GM12801 (cell line): Measurements from ENCODE around the gene LAMC3.

ENCODE experiments used
- TF ChIP-seq, protein P1 (sequence below): IDR thresholded peaks from one replicate; pipeline ENCODE4 v1.5.1; 2011; ENCODE audit warnings: control low read depth; ENCODE audit not compliant: insufficient read length; ENCODE audit errors: extremely low read depth

LAMC3 gene

DNA sequence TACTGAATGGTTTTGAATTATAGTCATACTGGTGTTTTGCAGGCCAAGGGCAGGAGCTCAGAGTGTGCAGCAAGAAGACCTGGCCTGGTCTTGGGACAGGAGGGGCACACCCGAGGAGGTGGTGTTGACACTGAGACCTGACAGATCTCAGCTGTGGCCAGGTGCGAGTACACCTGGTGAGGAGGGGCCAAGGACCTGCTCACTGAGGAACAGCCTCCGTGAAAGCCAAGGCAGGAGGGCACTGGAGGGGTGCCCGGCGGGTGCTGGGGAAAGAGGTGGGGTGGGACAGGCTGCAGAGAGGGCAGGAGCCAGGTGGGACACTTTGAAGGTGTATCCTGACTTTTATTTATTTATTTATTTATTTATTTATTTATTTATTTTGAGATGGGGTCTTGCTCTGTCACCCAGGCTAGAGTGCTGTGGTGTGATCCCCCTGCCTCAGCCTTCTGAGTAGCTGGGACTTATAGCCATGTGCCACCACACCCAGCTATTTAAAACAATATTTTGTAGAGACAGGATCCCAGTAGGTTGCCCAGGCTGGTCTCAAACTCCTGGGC is 23.3 kb upstream of the LAMC3 start:
- TF ChIP-seq, protein P1, sequence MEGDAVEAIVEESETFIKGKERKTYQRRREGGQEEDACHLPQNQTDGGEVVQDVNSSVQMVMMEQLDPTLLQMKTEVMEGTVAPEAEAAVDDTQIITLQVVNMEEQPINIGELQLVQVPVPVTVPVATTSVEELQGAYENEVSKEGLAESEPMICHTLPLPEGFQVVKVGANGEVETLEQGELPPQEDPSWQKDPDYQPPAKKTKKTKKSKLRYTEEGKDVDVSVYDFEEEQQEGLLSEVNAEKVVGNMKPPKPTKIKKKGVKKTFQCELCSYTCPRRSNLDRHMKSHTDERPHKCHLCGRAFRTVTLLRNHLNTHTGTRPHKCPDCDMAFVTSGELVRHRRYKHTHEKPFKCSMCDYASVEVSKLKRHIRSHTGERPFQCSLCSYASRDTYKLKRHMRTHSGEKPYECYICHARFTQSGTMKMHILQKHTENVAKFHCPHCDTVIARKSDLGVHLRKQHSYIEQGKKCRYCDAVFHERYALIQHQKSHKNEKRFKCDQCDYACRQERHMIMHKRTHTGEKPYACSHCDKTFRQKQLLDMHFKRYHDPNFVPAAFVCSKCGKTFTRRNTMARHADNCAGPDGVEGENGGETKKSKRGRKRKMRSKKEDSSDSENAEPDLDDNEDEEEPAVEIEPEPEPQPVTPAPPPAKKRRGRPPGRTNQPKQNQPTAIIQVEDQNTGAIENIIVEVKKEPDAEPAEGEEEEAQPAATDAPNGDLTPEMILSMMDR, result no peak

DNA sequence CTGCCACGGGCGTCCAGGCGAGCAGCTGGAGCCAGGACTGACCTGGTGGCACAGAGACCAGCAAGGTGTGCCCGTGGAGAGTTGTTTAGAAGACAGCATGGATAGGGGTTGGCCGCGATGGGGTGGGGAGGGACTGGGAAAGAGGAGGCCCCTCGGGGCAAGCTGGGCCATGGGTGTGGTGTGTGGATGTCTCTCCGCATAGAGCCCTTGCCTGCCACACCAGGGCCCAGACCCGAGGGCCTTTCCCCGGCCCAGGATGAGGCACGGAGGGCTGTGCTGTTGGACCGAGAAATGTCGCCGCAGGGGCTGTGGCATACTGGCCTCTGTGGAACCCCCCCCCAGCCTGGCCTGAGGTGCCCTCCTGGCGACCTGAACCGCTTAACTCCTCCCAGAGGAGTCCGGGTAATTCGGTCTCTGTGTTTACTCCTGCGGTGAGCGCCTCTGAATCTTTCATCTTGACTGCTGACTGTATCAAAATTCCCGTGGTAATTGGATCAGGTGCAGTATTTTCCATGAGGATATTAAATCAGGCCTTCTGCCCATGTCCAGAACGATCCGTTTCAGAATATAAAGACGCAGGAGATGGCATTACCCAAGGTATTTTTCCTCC is 22.5 kb upstream of the LAMC3 start:
- TF ChIP-seq, protein P1, result no peak

DNA sequence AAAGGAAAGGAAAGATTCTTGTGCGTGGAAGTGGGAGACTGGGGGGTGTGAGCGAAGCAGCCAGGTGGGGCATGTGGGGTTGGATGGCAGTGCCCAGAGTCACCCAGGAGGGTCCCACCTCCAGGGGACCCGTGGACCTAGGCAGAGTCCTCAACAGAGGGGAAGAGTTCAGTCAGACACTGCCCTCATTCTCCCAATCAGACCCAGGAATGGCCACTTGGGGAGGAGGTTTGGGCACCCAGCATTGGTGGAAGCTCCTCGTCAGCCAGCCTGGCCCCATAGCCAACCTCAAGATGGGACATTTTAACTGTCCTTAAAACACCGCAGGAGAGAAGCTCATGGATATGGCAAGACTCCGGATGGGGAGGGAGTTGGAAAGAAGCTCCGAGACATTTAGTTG is 21.9 kb upstream of the LAMC3 start:
- TF ChIP-seq, protein P1, result no peak

DNA sequence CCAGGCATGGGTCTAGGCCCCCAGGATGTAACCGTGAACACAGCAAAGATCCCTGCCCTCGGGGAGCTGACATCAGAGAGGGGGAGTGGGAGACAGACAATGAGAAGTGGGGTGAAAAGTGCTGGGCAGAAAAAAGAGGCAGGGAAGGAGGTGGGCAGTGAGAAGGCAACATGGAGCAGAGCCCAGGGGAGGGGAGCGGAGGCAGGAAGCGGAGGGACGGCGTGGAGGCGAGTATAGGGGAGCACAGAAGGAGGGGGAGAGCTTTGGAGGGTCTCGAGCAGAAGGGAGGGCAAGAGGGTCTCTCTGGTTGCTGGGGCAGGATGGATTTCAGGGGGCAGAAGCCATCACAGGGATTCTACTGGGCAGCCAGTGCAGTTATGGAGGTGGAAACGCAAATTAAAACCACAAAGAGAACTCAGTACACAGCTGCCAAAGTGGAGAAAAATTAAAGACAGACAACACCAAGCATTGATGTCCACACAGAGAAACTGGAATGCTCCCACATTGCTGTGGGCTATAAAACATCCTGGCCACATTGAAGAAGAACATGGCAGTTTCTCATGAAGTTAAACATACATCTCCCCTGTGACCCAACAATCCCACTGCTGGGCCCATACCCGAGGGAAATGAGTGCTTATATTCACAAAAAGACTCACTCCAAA is 21.1 kb upstream of the LAMC3 start:
- TF ChIP-seq, protein P1, result no peak

DNA sequence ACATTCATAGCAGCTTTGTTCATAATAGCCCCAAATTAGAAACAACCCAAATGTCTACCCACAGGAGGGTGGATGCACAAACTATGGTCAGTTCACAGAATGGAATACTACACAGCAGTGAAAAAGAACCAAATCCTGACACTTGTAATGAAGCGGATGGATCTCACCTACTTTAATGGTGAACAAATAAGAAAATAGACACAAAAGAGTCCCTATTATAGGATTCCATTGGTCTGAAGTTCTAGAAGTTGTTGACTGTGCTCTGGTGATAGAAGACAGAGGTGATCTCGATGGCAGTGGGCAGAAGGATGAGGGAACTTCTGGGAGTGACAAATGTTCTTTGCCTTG is 20.6 kb upstream of the LAMC3 start:
- TF ChIP-seq, protein P1, result no peak

DNA sequence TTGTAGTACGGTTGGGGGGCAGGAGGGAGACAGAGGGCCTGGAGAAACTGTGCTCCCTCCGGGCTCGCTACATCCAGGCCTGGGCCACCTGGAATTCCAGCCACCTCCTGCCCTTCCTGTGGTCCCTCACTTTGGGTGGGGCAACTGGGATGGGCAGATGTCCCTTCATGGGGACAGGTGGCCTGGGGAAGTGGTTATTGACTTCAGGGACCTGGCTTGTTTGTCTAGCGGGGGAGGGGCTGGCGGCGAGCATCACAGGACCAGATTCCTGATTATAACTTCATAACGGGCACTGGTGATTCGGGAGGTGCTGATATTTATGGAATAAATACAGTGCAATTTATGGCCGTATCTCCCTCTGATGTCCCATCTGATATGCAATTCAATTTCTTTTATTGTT is 20.1 kb upstream of the LAMC3 start:
- TF ChIP-seq, protein P1, result no peak

DNA sequence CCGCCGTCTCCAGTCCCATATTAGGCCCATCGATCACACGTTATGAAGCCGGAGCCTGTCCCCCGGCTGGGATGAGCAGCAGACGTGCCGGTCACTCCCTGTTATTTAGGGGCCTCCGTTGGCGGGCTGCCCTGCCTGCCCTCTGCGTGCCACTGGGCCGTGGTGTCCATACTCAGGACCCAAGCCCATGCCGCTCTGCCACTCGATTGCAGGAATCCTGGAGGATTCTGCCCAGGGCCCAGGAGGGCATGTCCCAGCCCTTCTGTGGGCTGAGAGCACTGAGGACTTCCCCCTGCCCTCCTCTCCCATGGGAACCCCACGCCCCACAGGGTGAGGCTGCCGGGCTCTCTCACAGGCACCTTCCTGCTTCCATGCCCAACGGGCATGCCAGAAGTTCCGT is 19.6 kb upstream of the LAMC3 start:
- TF ChIP-seq, protein P1, result no peak
